Thymus (tissue), 11 donors: ENCODE data around the gene DNAH6. TPM values are rescaled to one million over a fixed set of nuclear protein-coding genes. Genes with fewer than 3 reads are reported as not detected.

Experiments used
- DNase-seq, 9 donors: peaks; one replicate each; pipeline ENCODE4 v3.0.0-alpha.2; 2013; ENCODE audit warnings: low spot score in 9 of 9, low read depth in 6 of 9, missing footprints in 1 of 9
- H3K27ac ChIP-seq, 2 donors: one replicate each; pipeline ENCODE4 v1.5.1; 2013; ENCODE audit warnings: control low read depth in 1 of 2, low read depth in 1 of 2, low read length in 1 of 2, mild to moderate bottlenecking in 1 of 2, moderate library complexity in 1 of 2
- H3K27me3 ChIP-seq, 2 donors: one replicate each; pipeline ENCODE4 v1.5.1; 2013; ENCODE audit warnings: low read length in 1 of 2; ENCODE audit not compliant: control insufficient read depth in 2 of 2, insufficient read depth in 1 of 2
- H3K36me3 ChIP-seq, 2 donors: one replicate each; pipeline ENCODE4 v1.5.1; 2013; ENCODE audit warnings: low read length in 1 of 2, mild to moderate bottlenecking in 1 of 2, moderate library complexity in 1 of 2; ENCODE audit not compliant: control insufficient read depth in 2 of 2, insufficient read depth in 2 of 2
- H3K4me1 ChIP-seq, 2 donors: one replicate each; pipeline ENCODE4 v1.5.1; 2013; ENCODE audit warnings: low read length in 2 of 2; ENCODE audit not compliant: control insufficient read depth in 2 of 2, insufficient read depth in 2 of 2
- H3K4me3 ChIP-seq, 2 donors: one replicate each; pipeline ENCODE4 v1.5.1; 2013; ENCODE audit warnings: low read length in 2 of 2, control low read depth in 1 of 2, mild to moderate bottlenecking in 1 of 2
- H3K9me3 ChIP-seq, 2 donors: one replicate each; pipeline ENCODE4 v1.5.1; 2013; ENCODE audit warnings: low read length in 1 of 2, mild to moderate bottlenecking in 1 of 2; ENCODE audit not compliant: control insufficient read depth in 2 of 2, insufficient read depth in 1 of 2
- WGBS: extraction: QIAGEN DNeasy Blood & Tissue Kit; methylation state at CpG from one replicate; pipeline ENCODE4 v1.1.7; 2013; 5-methylcytosine and 5-hydroxymethylcytosine counted together
- polyA plus RNA-seq: library from polyadenylated mRNA; stranded (reverse); fragments of 200-250 nt; gene quantifications from one replicate; pipeline ENCODE4 v1.2.3, GENCODE V29; 2013
- total RNA-seq: library from RNA; stranded (reverse); fragments of 120-200 nt; gene quantifications from one replicate; pipeline ENCODE4 v1.2.4, GENCODE V29; 2013
- donor health status: healthy.

DNAH6 gene
- total and polyA plus RNA-seq, 2 donors: 0.57 to 0.66 TPM

GRCh38 chr2:84815146-84815545 is 298.8 kb downstream of the DNAH6 start:
- no peak for DNase-seq
- H3K36me3 ChIP-seq: no peaks in the 10 kb centered on the region
- H3K27me3 ChIP-seq: no peaks in the 10 kb centered on the region
- no peak overlapping the region for H3K4me3 ChIP-seq
- H3K4me1 ChIP-seq: no peaks in the 10 kb centered on the region
- H3K27ac ChIP-seq: no peak overlapping the region
- no peaks in the 10 kb centered on the region for H3K9me3 ChIP-seq
- WGBS: 91% methylated on average over 3 of the region's 3 CpGs

GRCh38 chr2:84816426-84817026 is 300.2 kb downstream of the DNAH6 start:
- no peaks in the 10 kb centered on the region for H3K9me3 ChIP-seq
- no peak overlapping the region for H3K27ac ChIP-seq
- no peaks in the 10 kb centered on the region for H3K4me1 ChIP-seq
- DNase-seq: no peak
- no peaks in the 10 kb centered on the region for H3K36me3 ChIP-seq
- H3K27me3 ChIP-seq: no peaks in the 10 kb centered on the region
- 96% methylated on average over 6 of the region's 6 CpGs for WGBS
- H3K4me3 ChIP-seq: no peak overlapping the region

- 92% methylated on average over 2 of the region's 2 CpGs for WGBS
- peak in 1 of 9 donors; percentile 22 for DNase-seq
- no peak overlapping the region for H3K4me3 ChIP-seq
- no peaks in the 10 kb centered on the region for H3K9me3 ChIP-seq
- H3K4me1 ChIP-seq: no peaks in the 10 kb centered on the region
- no peaks in the 10 kb centered on the region for H3K27me3 ChIP-seq
- no peaks in the 10 kb centered on the region for H3K36me3 ChIP-seq
- no peak overlapping the region for H3K27ac ChIP-seq
Measured at GRCh38 chr2:84817239-84817655, 300.9 kb downstream of the DNAH6 start.

GRCh38 chr2:84821806-84822205 is 305.5 kb downstream of the DNAH6 start:
- H3K27ac ChIP-seq: no peak overlapping the region
- DNase-seq: no peak
- WGBS: 98% methylated on average over 7 of the region's 7 CpGs

GRCh38 chr2:84823229-84823628 is 306.9 kb downstream of the DNAH6 start:
- no peaks in the 10 kb centered on the region for H3K9me3 ChIP-seq
- no peak overlapping the region for H3K27ac ChIP-seq
- 95% methylated on average over 5 of the region's 5 CpGs for WGBS
- H3K36me3 ChIP-seq: no peaks in the 10 kb centered on the region
- no peak overlapping the region for H3K4me3 ChIP-seq
- H3K4me1 ChIP-seq: peaks cover 0 to 4% of the 10 kb centered on the region in 2 donors
- no peak for DNase-seq
- no peaks in the 10 kb centered on the region for H3K27me3 ChIP-seq

More at GRCh38 chr2:84821806-84822205, 305.5 kb downstream of the DNAH6 start:
- no peaks in the 10 kb centered on the region for H3K36me3 ChIP-seq
- H3K9me3 ChIP-seq: no peaks in the 10 kb centered on the region
- no peaks in the 10 kb centered on the region for H3K4me1 ChIP-seq
- no peak overlapping the region for H3K4me3 ChIP-seq
- no peaks in the 10 kb centered on the region for H3K27me3 ChIP-seq

- no peak overlapping the region for H3K27ac ChIP-seq
- no peaks in the 10 kb centered on the region for H3K36me3 ChIP-seq
- H3K4me1 ChIP-seq: peaks cover 0 to 7% of the 10 kb centered on the region in 2 donors
- H3K4me3 ChIP-seq: no peak overlapping the region
- 99% methylated on average over 21 of the region's 21 CpGs for WGBS
- H3K27me3 ChIP-seq: no peaks in the 10 kb centered on the region
- no peak for DNase-seq
- H3K9me3 ChIP-seq: no peaks in the 10 kb centered on the region
Measured at GRCh38 chr2:84823788-84824187, 307.5 kb downstream of the DNAH6 start.

- Histone ChIP-seq H3K36me3 (no peaks in the 10 kb centered on the region), H3K27me3 (no peaks in the 10 kb centered on the region), H3K27ac (no peak overlapping the region), H3K4me1 (peaks cover 2 to 25% of the 10 kb centered on the region in 2 donors), H3K4me3 (no peak overlapping the region), H3K9me3 (no peaks in the 10 kb centered on the region)
- WGBS: 87% methylated on average over 2 of the region's 2 CpGs
- DNase-seq: no peak
Measured at GRCh38 chr2:84827978-84828575, 311.8 kb downstream of the DNAH6 start.

- Histone ChIP-seq H3K27ac (no peak overlapping the region), H3K27me3 (no peaks in the 10 kb centered on the region), H3K4me3 (no peak overlapping the region), H3K9me3 (no peaks in the 10 kb centered on the region), H3K36me3 (no peaks in the 10 kb centered on the region), H3K4me1 (peaks cover 2 to 30% of the 10 kb centered on the region in 2 donors)
- DNase-seq: no peak
- WGBS: 95% methylated on average over 2 of the region's 2 CpGs
Measured at GRCh38 chr2:84829693-84830092, 313.4 kb downstream of the DNAH6 start.

- H3K27ac ChIP-seq: no peak overlapping the region
Measured at GRCh38 chr2:84830095-84830494, 313.8 kb downstream of the DNAH6 start.

More at GRCh38 chr2:84830095-84830494, 313.8 kb downstream of the DNAH6 start:
- H3K4me3 ChIP-seq: no peak overlapping the region
- H3K9me3 ChIP-seq: no peaks in the 10 kb centered on the region
- DNase-seq: no peak
- H3K36me3 ChIP-seq: no peaks in the 10 kb centered on the region
- WGBS: 64% methylated on average over 11 of the region's 11 CpGs
- H3K27me3 ChIP-seq: no peaks in the 10 kb centered on the region
- peaks cover 2 to 30% of the 10 kb centered on the region in 2 donors for H3K4me1 ChIP-seq
